ENCODE measurements around the gene ZG16. TPM values are rescaled to one million over a fixed set of nuclear protein-coding genes. Genes with fewer than 3 reads are reported as not detected.

Gene ZG16
- total RNA-seq, 4 donors from 2014 or later, result not detected

DNA sequence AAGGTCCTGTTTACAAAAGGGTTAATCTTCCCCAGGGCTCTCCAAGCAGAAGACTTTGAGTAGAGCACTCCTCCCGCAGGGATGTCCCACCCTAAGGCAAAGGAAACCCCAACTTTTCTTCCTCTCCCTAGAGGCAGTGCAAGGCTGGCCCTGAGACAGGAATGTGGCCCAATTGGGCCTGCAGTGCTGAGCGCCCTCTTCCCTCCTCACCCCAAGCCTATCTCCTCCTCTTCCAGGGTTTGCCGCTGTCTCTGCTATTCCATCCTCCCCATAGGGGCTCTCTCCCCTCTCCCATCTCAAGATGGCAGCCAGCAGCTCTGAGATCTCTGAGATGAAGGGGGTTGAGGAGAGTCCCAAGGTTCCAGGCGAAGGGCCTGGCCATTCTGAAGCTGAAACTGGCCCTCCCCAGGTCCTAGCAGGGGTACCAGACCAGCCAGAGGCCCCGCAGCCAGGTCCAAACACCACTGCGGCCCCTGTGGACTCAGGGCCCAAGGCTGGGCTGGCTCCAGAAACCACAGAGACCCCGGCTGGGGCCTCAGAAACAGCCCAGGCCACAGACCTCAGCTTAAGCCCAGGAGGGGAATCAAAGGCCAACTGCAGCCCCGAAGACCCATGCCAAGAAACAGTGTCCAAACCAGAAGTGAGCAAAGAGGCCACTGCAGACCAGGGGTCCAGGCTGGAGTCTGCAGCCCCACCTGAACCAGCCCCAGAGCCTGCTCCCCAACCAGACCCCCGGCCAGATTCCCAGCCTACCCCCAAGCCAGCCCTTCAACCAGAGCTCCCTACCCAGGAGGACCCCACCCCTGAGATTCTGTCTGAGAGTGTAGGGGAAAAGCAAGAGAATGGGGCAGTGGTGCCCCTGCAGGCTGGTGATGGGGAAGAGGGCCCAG, 34.9 kb downstream of the ZG16 start:
- WGBS, 2 donors, result 56 to 60% methylated on average over 8 of the region's 9 CpGs
- no peak for TF ChIP-seq POLR2A (IDR thresholded peaks at IDR 0.05)
- Histone ChIP-seq H3K27ac (peak overlapping the region; percentile 81 to 99 (median 94)), H3K27me3 (no peaks in the 10 kb centered on the region), H3K4me1 (peaks cover 0 to 85% (median 73%) of the 10 kb centered on the region in 4 donors), H3K36me3 (peaks cover 0 to 25% (median 8%) of the 10 kb centered on the region in 3 donors), H3K9me3 (no peaks in the 10 kb centered on the region), H3K4me3 (peak overlapping the region; percentile 35 to 70 (median 56))
- DNase-seq (ENCODE audit: low spot score in 2 of 2), result no peak

DNA sequence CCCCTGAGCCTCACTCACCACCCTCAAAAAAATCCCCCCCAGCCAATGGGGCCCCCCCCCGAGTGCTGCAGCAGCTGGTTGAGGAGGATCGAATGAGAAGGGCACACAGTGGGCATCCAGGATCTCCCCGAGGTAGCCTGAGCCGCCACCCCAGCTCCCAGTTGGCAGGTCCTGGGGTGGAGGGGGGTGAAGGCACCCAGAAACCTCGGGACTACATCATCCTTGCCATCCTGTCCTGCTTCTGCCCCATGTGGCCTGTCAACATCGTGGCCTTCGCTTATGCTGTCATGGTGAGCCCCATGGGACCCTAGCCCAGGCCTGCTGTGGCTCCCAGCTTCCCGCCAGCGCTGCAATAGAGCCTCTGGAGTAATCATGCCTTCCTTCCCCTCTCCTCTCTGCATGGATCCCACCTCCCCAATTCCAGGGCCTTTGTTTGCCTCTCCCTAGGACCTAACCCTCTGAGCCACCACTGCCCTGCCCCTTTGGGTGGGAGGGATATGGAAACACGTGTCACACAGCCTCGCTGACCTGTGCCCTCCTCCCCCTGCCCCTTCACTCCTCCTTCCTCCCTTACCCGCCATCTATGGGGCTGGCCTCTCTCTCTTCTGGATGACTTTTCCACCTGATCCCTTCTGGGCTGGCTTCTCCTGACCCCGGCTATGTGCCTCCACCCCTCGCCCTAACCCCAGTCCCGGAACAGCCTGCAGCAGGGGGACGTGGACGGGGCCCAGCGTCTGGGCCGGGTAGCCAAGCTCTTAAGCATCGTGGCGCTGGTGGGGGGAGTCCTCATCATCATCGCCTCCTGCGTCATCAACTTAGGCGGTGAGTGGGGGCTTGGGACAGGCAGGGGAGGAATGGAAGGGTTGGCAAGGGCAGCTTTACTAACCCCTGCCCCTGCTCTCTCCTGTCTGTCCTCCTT, 35.8 kb downstream of the ZG16 start:
- H3K27ac ChIP-seq, result peak overlapping the region in 3 of 4 donors; percentile 24 to 99 (median 94)
- H3K9me3 ChIP-seq, result no peaks in the 10 kb centered on the region
- DNase-seq (ENCODE audit: low spot score in 2 of 2), result no peak
- H3K27me3 ChIP-seq, result no peaks in the 10 kb centered on the region
- peak overlapping the region in 1 of 4 donors; percentile 71 for H3K4me3 ChIP-seq
- TF ChIP-seq POLR2A (IDR thresholded peaks at IDR 0.05), result no peak
- no peak for TF ChIP-seq EP300 (IDR thresholded peaks at IDR 0.05)
- TF ChIP-seq, protein P1, sequence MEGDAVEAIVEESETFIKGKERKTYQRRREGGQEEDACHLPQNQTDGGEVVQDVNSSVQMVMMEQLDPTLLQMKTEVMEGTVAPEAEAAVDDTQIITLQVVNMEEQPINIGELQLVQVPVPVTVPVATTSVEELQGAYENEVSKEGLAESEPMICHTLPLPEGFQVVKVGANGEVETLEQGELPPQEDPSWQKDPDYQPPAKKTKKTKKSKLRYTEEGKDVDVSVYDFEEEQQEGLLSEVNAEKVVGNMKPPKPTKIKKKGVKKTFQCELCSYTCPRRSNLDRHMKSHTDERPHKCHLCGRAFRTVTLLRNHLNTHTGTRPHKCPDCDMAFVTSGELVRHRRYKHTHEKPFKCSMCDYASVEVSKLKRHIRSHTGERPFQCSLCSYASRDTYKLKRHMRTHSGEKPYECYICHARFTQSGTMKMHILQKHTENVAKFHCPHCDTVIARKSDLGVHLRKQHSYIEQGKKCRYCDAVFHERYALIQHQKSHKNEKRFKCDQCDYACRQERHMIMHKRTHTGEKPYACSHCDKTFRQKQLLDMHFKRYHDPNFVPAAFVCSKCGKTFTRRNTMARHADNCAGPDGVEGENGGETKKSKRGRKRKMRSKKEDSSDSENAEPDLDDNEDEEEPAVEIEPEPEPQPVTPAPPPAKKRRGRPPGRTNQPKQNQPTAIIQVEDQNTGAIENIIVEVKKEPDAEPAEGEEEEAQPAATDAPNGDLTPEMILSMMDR (IDR thresholded peaks at IDR 0.05), result no peak
- WGBS, 2 donors, result 62 to 67% methylated on average over 23 to 24 of the region's 24 CpGs
- peaks cover 0 to 26% (median 5%) of the 10 kb centered on the region in 3 donors for H3K36me3 ChIP-seq
- H3K4me1 ChIP-seq, result peaks cover 0 to 81% (median 66%) of the 10 kb centered on the region in 4 donors

DNA sequence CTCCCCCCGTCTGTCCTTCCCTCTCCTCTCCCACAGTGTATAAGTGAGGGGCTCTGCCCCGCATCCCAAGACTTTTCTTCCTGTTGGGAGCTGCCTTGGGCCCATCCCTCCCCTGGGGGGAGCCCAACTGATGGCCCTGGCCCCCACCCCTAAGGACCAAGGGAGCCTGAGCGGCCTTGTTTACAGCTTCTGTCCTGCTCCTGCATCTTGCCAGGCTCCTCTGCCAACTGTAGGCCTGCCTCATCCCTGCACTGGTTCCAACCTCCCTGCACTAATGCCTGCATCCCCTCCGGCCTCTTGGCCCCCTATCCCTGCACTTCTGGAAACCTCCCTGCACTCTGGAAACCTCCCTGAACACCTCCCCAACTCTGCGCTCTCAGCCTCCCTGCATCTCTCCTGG, 36.5 kb downstream of the ZG16 start:
- Histone ChIP-seq H3K4me3 (peak overlapping the region in 1 of 4 donors; percentile 71), H3K9me3 (no peaks in the 10 kb centered on the region), H3K36me3 (peaks cover 0 to 26% (median 0%) of the 10 kb centered on the region in 3 donors), H3K4me1 (peaks cover 0 to 79% (median 62%) of the 10 kb centered on the region in 4 donors), H3K27me3 (no peaks in the 10 kb centered on the region), H3K27ac (peak overlapping the region in 3 of 4 donors; percentile 93 to 99 (median 94))
- no peak for TF ChIP-seq POLR2A (IDR thresholded peaks at IDR 0.05)
- TF ChIP-seq, protein P1 (IDR thresholded peaks at IDR 0.05), result no peak
- no peak for TF ChIP-seq EP300 (IDR thresholded peaks at IDR 0.05)
- 78 to 83% methylated on average over 5 of the region's 5 CpGs for WGBS, 2 donors
- DNase-seq (ENCODE audit: low spot score in 2 of 2), result no peak

- Histone ChIP-seq H3K9me3 (no peaks in the 10 kb centered on the region), H3K4me1 (peaks cover 0 to 79% (median 62%) of the 10 kb centered on the region in 4 donors), H3K36me3 (peaks cover 0 to 23% (median 0%) of the 10 kb centered on the region in 3 donors), H3K4me3 (peak overlapping the region; percentile 47 to 78 (median 68)), H3K27me3 (no peaks in the 10 kb centered on the region), H3K27ac (peak overlapping the region; percentile 93 to 99 (median 96))
- no peak for DNase-seq (ENCODE audit: low spot score in 2 of 2)
- 4 to 5% methylated on average over 39 of the region's 39 CpGs for WGBS, 2 donors
- TF ChIP-seq, protein P1 (IDR thresholded peaks at IDR 0.05), result no peak
- no peak for TF ChIP-seq POLR2A (IDR thresholded peaks at IDR 0.05)
- no peak for TF ChIP-seq EP300 (IDR thresholded peaks at IDR 0.05)
These were observed 37.1 kb downstream of the ZG16 start for GRCh38 chr16:29815032-29815721.
